PC-3 (cell line): Measurements from ENCODE around the gene VAPA.

Experiments
- EZH2 ChIP-seq: fragments of 300-600 bp; sonication (generic); IDR thresholded peaks from one replicate; pipeline ENCODE4 v1.6.1; 2017; ENCODE audit warnings: antibody characterized with exemption, mild to moderate bottlenecking, low read length; ENCODE audit not compliant: unreplicated experiment
- EZH2phosphoT487 ChIP-seq: fragments of 300-600 bp; sonication (generic); IDR thresholded peaks from 2 replicates; pipeline ENCODE4 v1.6.1; 2018; ENCODE audit warnings: mild to moderate bottlenecking, antibody characterized with exemption, low read length, borderline replicate concordance
- TF ChIP-seq, protein P1 (sequence below): fragments of 300-600 bp; sonication (generic); conservative IDR thresholded peaks from 2 replicates; pipeline ENCODE4 v1.5.1; 2017; ENCODE audit warnings: antibody characterized with exemption, low read depth, mild to moderate bottlenecking, low read length

DNA sequence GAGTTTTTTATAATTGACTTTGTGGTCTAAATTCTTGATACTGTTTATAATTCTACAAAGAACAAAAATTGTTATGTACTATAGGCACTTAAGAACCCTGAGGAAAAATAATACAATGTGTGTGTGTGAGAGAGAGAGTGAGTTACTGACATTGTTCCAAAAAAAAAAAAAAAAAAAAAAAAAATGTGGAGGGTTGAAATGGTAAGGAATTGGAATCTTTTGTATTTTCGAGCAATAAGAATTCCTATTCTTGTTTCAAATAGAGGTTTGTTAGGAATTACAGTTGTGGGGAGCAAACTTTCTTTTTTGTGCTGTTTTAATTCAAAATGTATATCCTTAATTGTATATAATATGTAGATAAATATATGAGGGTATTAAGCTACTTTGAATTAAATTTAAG, 45.7 kb downstream of the VAPA start:
- TF ChIP-seq, protein P1, sequence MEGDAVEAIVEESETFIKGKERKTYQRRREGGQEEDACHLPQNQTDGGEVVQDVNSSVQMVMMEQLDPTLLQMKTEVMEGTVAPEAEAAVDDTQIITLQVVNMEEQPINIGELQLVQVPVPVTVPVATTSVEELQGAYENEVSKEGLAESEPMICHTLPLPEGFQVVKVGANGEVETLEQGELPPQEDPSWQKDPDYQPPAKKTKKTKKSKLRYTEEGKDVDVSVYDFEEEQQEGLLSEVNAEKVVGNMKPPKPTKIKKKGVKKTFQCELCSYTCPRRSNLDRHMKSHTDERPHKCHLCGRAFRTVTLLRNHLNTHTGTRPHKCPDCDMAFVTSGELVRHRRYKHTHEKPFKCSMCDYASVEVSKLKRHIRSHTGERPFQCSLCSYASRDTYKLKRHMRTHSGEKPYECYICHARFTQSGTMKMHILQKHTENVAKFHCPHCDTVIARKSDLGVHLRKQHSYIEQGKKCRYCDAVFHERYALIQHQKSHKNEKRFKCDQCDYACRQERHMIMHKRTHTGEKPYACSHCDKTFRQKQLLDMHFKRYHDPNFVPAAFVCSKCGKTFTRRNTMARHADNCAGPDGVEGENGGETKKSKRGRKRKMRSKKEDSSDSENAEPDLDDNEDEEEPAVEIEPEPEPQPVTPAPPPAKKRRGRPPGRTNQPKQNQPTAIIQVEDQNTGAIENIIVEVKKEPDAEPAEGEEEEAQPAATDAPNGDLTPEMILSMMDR = no peak
- no peak for TF ChIP-seq EZH2
- TF ChIP-seq EZH2phosphoT487 = no peak
